Adrenal gland (tissue), 12 donors: Measurements from ENCODE around the gene C16orf96. TPM values are rescaled to one million over a fixed set of nuclear protein-coding genes. Genes with fewer than 3 reads are reported as not detected.

Experiments
- DNase-seq, 7 donors: peaks; one replicate each; pipeline ENCODE4 v3.0.0-alpha.2; 2019 to 2020
- H3K27ac ChIP-seq, 5 donors: fragments of 200-600 bp; sonication (generic) in 4 of 5; 1 replicate in 3 of 5; 2 replicates in 2 of 5; pipeline versions ENCODE4 v1.5.1 to v1.8.0; 2016 to 2020; ENCODE audit warnings: mild to moderate bottlenecking in 1 of 5
- H3K27me3 ChIP-seq: fragments of 200-600 bp; 2 replicates; pipeline ENCODE4 v1.8.0; 2021
- H3K36me3 ChIP-seq, 2 donors: fragments of 200-600 bp; replicated peaks in 1 of 2; 1 replicate in 1 of 2; 2 replicates in 1 of 2; pipeline versions ENCODE4 v1.5.1 to v1.8.0; 2018 to 2022
- H3K4me1 ChIP-seq, 2 donors: fragments of 200-600 bp; replicated peaks in 1 of 2; 1 replicate in 1 of 2; 2 replicates in 1 of 2; pipeline versions ENCODE4 v1.5.1 to v1.8.0; 2018 to 2021
- H3K4me3 ChIP-seq, 4 donors: fragments of 200-600 bp; sonication (generic) in 3 of 4; one replicate each; pipeline ENCODE4 v1.5.1; 2016 to 2018
- H3K9me3 ChIP-seq, 3 donors: fragments of 200-600 bp; sonication (generic) in 1 of 3; replicated peaks in 1 of 3; 1 replicate in 2 of 3; 2 replicates in 1 of 3; pipeline versions ENCODE4 v1.5.1 to v1.8.0; 2016 to 2021
- POLR2A ChIP-seq, 2 donors: fragments of 450-650 bp; IDR thresholded peaks; one replicate each; pipeline ENCODE4 v1.6.1; 2017; ENCODE audit warnings: antibody characterized with exemption in 2 of 2, mild to moderate bottlenecking in 2 of 2, moderate library complexity in 1 of 2
- WGBS, 4 donors: extraction: QIAGEN DNeasy Blood & Tissue Kit in 2 of 4; methylation state at CpG; one replicate each; pipeline versions ENCODE4 v1.1.5 to v1.1.7; 2013 to 2017; 5-methylcytosine and 5-hydroxymethylcytosine counted together
- intact Hi-C, 2 donors: fragments of 100-400 bp; cut with DNase I; formaldehyde crosslinking; loops; one replicate each; pipeline versions ENCODE4 v1.14.1 to v1.15.0; 2022 to 2023
- polyA plus RNA-seq, 3 donors: library from polyadenylated mRNA; stranded (reverse); fragments of 200-250 nt in 2 of 3; fragments of 350-450 nt in 1 of 3; fragmentation: Illumina TruSeq in 1 of 3; extraction: RNeasy Lipid Tissue Mini Kit (QIAGEN cat#74804) in 1 of 3; gene quantifications; one replicate each; pipeline ENCODE4 v1.2.3, GENCODE V29; 2013 to 2014
- total RNA-seq, 9 donors: library from RNA; depleted of rRNA in 4 of 9; stranded (reverse); fragments of >200 nt in 4 of 9; fragments of 120-200 nt in 1 of 9; fragmentation: NEBNext Ultra II Directional in 1 of 9; extraction: Animal tissue kit (Norgen Biotek cat#: 25700) in 1 of 9; gene quantifications; one replicate each; pipeline versions ENCODE4 v1.1.0 to v1.2.4, GENCODE V29; 2013 to 2023
- TF ChIP-seq, protein P1 (sequence below), 6 experiments: fragments of 450-650 bp in 4 of 6; fragments of 200-600 bp in 2 of 6; sonication (generic) in 1 of 6; IDR thresholded peaks; 1 replicate in 5 of 6; 2 replicates in 1 of 6; pipeline versions ENCODE4 v1.5.1 to v1.8.0; 2016 to 2021; ENCODE audit warnings: antibody characterized with exemption in 6 of 6, mild to moderate bottlenecking in 2 of 6, moderate library complexity in 1 of 6
- donor health status: healthy with polysubstance abuse.
- donor health status: Bipolar disorder and iron deficiency.
- donor health status: DM: yes; HTN: yes; CAD: no.
- donor health status: DM: no; HTN: no; CAD: no.
- donor health status: DM: no; HTN: no; CAD: no.
- donor health status: DM: yes; HTN: yes; CAD: no.

The C16orf96 gene
- total and polyA plus RNA-seq, 12 donors = 0.07 to 0.61 (median 0.28) TPM; not detected in 1

DNA sequence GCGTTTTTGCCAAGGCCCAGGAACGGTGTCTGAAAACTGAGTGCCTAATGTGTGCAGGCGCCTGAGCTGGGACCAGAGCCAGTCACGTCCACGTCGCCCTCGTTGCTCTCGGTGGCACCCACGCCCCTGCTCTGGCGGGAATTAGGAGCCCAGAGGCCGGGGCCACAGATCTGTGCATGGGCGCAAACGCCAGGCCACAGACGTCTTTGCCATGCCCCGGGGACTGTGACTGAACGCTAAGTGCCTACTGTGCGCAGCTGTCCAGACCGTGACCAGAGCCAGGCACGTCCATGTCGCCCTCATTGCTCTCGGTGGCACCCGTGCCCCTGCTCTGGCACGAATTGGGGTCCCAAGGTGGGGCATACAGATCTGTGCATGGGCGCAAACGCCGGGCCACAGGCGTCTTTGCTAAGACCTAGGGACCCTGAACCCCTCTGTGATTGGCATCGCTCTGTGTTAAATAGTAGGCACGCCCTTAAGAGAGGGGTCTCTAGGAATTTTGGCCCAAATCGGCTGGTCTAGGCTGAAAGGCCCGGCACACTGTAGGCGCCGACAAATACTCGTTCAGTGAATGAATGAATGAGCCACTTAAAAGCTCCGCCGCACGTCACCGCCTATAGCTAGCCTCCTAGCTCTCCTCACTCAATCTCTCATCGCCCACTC is 59.4 kb downstream of the C16orf96 start:
- intact Hi-C loops = no loop called here
- Histone ChIP-seq H3K4me1 (peaks cover 19 to 47% of the 10 kb centered on the region in 2 donors), H3K4me3 (peak overlapping the region in 2 of 4 donors; percentile 62 to 100), H3K27me3 (no peaks in the 10 kb centered on the region), H3K27ac (peak overlapping the region; percentile 70 to 95 (median 83)), H3K9me3 (no peaks in the 10 kb centered on the region), H3K36me3 (no peaks in the 10 kb centered on the region)
- TF ChIP-seq, protein P1, sequence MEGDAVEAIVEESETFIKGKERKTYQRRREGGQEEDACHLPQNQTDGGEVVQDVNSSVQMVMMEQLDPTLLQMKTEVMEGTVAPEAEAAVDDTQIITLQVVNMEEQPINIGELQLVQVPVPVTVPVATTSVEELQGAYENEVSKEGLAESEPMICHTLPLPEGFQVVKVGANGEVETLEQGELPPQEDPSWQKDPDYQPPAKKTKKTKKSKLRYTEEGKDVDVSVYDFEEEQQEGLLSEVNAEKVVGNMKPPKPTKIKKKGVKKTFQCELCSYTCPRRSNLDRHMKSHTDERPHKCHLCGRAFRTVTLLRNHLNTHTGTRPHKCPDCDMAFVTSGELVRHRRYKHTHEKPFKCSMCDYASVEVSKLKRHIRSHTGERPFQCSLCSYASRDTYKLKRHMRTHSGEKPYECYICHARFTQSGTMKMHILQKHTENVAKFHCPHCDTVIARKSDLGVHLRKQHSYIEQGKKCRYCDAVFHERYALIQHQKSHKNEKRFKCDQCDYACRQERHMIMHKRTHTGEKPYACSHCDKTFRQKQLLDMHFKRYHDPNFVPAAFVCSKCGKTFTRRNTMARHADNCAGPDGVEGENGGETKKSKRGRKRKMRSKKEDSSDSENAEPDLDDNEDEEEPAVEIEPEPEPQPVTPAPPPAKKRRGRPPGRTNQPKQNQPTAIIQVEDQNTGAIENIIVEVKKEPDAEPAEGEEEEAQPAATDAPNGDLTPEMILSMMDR (IDR thresholded peaks at IDR 0.05) = no peak
- no peak for TF ChIP-seq POLR2A (IDR thresholded peaks at IDR 0.05)
- 59 to 81% (median 71%) methylated on average over 10 to 39 of the region's 39 CpGs for WGBS, 4 donors
- peak in 5 of 7 donors; percentile 33 to 75 (median 47) for DNase-seq

GRCh38 chr16:4616047-4616811 is 60.1 kb downstream of the C16orf96 start:
- H3K4me3 ChIP-seq = peak overlapping the region in 3 of 4 donors; percentile 55 to 100 (median 56)
- intact Hi-C loops = no loop called here
- 0 to 1% (median 0%) methylated on average over 23 to 57 of the region's 57 CpGs for WGBS, 4 donors
- H3K27me3 ChIP-seq = no peaks in the 10 kb centered on the region
- peak; percentile 60 to 77 for TF ChIP-seq POLR2A (IDR thresholded peaks at IDR 0.05)
- TF ChIP-seq, protein P1 (IDR thresholded peaks at IDR 0.05) = peak in 4 of 6 experiments; percentile 13 to 38 (median 21)
- no peaks in the 10 kb centered on the region for H3K9me3 ChIP-seq
- peak overlapping the region; percentile 85 to 95 (median 94) for H3K27ac ChIP-seq
- peak; percentile 99 to 100 (median 100) for DNase-seq
- no peaks in the 10 kb centered on the region for H3K36me3 ChIP-seq
- H3K4me1 ChIP-seq = peaks cover 19 to 47% of the 10 kb centered on the region in 2 donors

DNA sequence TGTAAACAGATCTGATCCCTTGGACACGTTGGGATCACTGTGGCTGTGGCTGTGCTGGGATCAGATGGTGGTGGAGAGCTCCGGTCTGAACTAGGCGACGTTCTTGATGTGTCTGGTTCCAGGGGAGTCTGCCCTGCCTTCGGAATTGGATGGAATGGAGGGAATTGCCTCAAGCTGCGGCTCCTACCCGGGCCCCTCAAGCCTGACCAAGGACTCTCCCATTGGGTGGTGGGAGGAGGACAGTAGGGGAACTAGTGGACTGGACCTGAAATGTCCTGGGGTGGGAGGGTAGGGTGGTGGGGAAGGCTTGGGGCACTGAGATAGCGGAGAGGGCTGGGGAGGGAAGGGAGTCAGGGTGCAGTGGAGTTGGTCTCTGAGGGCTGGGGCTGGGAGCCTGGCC is 61.7 kb downstream of the C16orf96 start:
- no peak for DNase-seq
- no peaks in the 10 kb centered on the region for H3K9me3 ChIP-seq
- H3K27ac ChIP-seq = peak overlapping the region in 2 of 5 donors; percentile 4 to 93
- no peaks in the 10 kb centered on the region for H3K36me3 ChIP-seq
- peaks cover 17 to 33% of the 10 kb centered on the region in 2 donors for H3K4me1 ChIP-seq
- intact Hi-C loops = no loop called here
- TF ChIP-seq, protein P1 (IDR thresholded peaks at IDR 0.05) = no peak
- no peak for TF ChIP-seq POLR2A (IDR thresholded peaks at IDR 0.05)
- H3K4me3 ChIP-seq = no peak overlapping the region
- WGBS, 4 donors = 89 to 91% (median 91%) methylated on average over 7 to 8 of the region's 8 CpGs
- no peaks in the 10 kb centered on the region for H3K27me3 ChIP-seq

DNA sequence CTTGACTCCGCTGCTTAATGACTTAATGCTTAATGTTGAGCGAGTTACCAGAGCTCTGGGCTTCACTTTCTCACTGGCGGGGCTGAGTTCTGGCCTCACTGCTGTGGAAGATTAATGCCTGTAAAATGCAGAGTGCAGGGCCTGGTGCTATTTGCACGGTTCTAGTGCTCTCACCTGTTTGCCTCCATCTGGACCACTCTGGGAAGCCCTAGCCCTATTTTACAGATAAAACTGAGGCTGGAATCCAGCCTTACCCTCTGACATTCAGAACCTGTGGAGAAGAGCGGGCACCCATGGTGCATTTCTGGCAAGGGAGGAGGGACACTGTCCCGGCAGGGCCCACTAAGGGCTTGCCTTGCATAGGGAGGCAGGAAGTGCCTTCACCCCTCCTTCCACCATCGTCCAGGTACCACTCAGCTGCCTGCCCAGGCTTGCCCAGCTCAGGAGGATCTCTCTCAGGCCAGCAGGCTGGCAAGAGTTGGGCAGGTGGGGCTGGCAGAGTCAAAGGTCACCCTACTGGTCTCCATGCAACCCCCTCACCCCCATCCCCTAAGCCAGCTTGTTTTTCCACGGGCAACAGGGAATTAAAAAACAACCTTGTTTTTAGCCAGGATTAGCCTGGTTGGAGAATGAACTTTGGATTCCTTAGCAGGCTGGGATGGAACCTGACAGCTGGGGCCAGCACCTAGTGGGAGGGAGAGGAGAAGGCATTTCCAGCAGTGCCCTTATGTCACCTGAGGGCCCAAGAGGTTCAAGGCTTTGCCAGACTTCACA is 62.7 kb downstream of the C16orf96 start:
- no peak overlapping the region for H3K4me3 ChIP-seq
- TF ChIP-seq, protein P1 (IDR thresholded peaks at IDR 0.05) = no peak
- peaks cover 10 to 24% of the 10 kb centered on the region in 2 donors for H3K4me1 ChIP-seq
- H3K9me3 ChIP-seq = no peaks in the 10 kb centered on the region
- H3K36me3 ChIP-seq = no peaks in the 10 kb centered on the region
- 86 to 93% (median 90%) methylated on average over 5 to 8 of the region's 8 CpGs for WGBS, 4 donors
- no peak overlapping the region for H3K27ac ChIP-seq
- no peak for DNase-seq
- intact Hi-C loops = no loop called here
- no peaks in the 10 kb centered on the region for H3K27me3 ChIP-seq
